ENCODE data around the gene COLEC12.
"Not testable (repeated sequence)": the region's sequence is repeated elsewhere in the genome, so short reads cannot be mapped to it uniquely, and the experiment has no call there.

- TF ChIP-seq POLR2AphosphoS5, CTCF (IDR thresholded peaks at IDR 0.05): not testable (repeated sequence)
These were observed 95.5 kb downstream of the COLEC12 start for GRCh38 chr18:405006-405405.
